Hepatocyte (in vitro differentiated cells): ENCODE measurements around the gene EML6.

Source experiments
- EZH2 ChIP-seq: fragments of 200-600 bp; sonication (generic); IDR thresholded peaks from 2 replicates; pipeline ENCODE4 v1.6.1; 2016; ENCODE audit warnings: antibody characterized with exemption, mild to moderate bottlenecking, borderline replicate concordance
- TF ChIP-seq, protein P1 (sequence below): fragments of 200-600 bp; sonication (generic); IDR thresholded peaks from 2 replicates; pipeline ENCODE4 v1.5.1; 2016; ENCODE audit warnings: antibody characterized with exemption, mild to moderate bottlenecking; ENCODE audit not compliant: poor library complexity

GRCh38 chr2:54770211-54770610 lies 46.7 kb downstream of the EML6 start:
- TF ChIP-seq, protein P1, sequence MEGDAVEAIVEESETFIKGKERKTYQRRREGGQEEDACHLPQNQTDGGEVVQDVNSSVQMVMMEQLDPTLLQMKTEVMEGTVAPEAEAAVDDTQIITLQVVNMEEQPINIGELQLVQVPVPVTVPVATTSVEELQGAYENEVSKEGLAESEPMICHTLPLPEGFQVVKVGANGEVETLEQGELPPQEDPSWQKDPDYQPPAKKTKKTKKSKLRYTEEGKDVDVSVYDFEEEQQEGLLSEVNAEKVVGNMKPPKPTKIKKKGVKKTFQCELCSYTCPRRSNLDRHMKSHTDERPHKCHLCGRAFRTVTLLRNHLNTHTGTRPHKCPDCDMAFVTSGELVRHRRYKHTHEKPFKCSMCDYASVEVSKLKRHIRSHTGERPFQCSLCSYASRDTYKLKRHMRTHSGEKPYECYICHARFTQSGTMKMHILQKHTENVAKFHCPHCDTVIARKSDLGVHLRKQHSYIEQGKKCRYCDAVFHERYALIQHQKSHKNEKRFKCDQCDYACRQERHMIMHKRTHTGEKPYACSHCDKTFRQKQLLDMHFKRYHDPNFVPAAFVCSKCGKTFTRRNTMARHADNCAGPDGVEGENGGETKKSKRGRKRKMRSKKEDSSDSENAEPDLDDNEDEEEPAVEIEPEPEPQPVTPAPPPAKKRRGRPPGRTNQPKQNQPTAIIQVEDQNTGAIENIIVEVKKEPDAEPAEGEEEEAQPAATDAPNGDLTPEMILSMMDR, result no peak
- no peak for TF ChIP-seq EZH2
